K562 (cell line): ENCODE results near the gene ERGIC3. TPM values are rescaled to one million over a fixed set of nuclear protein-coding genes. Genes with fewer than 3 reads are reported as not detected.
"Not testable (repeated sequence)": the region's sequence is repeated elsewhere in the genome, so short reads cannot be mapped to it uniquely, and the experiment has no call there.

Experiments
- ATAC-seq: fragments of 200-7000 bp; cut with Tn5 transposase; 3 replicates; pipeline ENCODE4 v1.9.1; 2020; ENCODE audit warnings: moderate library complexity
- BruUV-seq: library from RNA; stranded (reverse); fragments of 400-500 nt; replicated peaks from 2 replicates; lab custom pipeline; 2021; lab: Mats Ljungman, UMichigan
- CTCF ChIA-PET: fragments of 300-600 bp; formaldehyde crosslinking; extraction: SDS; loops from one replicate; lab custom pipeline; 2021; ENCODE audit warnings: low intra/inter-chr PET ratio; lab: Yijun Ruan, JAX
- POLR2A ChIA-PET: fragments of 300-600, 350-650 bp; sonication (Branson Sonifier 250); formaldehyde crosslinking; extraction: SDS; loops from one replicate; lab custom pipeline; 2021; ENCODE audit warnings: antibody characterized with exemption, inconsistent platforms; lab: Yijun Ruan, JAX
- DNase-seq, 4 experiments: peaks; one replicate each; pipeline versions ENCODE4 v3.0.0 to v3.0.0-alpha.2; 2011 to 2018; ENCODE audit warnings: low spot score in 3 of 4, mixed read lengths in 3 of 4; ENCODE audit errors: extremely low read depth in 1 of 4
- FAIRE-seq: peaks from 2 replicates; lab custom pipeline; 2011; peaks lifted over from hg19 to GRCh38; lab: Jason Lieb, UNC
- H2AFZ ChIP-seq: 2 replicates; pipeline ENCODE4 v1.6.0; 2011; ENCODE audit warnings: low read depth, low read length, control low read depth, inconsistent platforms
- H3K27ac ChIP-seq: fragments of 200-600 bp; 3 replicates; pipeline ENCODE4 v1.8.0; 2011; ENCODE audit warnings: low read depth, mild to moderate bottlenecking, control low read depth, inconsistent platforms, low read length, moderate library complexity, mixed read lengths; ENCODE audit errors: extremely low read depth
- H3K27me3 ChIP-seq, 2 experiments: fragments of 300-600 bp in 1 of 2; 2 replicates in 1 of 2; 3 replicates in 1 of 2; pipeline versions ENCODE4 v1.6.0 to v1.8.0; 2011; ENCODE audit warnings: inconsistent platforms in 2 of 2, low read length in 2 of 2, mild to moderate bottlenecking in 1 of 2, mixed read lengths in 1 of 2, moderate library complexity in 1 of 2; ENCODE audit not compliant: control insufficient read depth in 2 of 2, insufficient read depth in 2 of 2
- H3K36me3 ChIP-seq: fragments of 300-600 bp; 3 replicates; pipeline ENCODE4 v1.8.0; 2011; ENCODE audit warnings: mild to moderate bottlenecking, low read length, inconsistent platforms; ENCODE audit not compliant: control insufficient read depth, insufficient read depth
- H3K4me1 ChIP-seq, 2 experiments: fragments of 200-600 bp in 1 of 2; replicated peaks in 1 of 2; 2 replicates in 1 of 2; 3 replicates in 1 of 2; pipeline versions ENCODE4 v1.5.1 to v1.8.0; 2011; ENCODE audit warnings: inconsistent platforms in 2 of 2, low read length in 2 of 2, mild to moderate bottlenecking in 1 of 2, mixed read lengths in 1 of 2, moderate library complexity in 1 of 2; ENCODE audit not compliant: control insufficient read depth in 2 of 2, insufficient read depth in 2 of 2
- H3K4me2 ChIP-seq: 2 replicates; pipeline ENCODE4 v1.6.1; 2011; ENCODE audit warnings: low read length, control low read depth, inconsistent platforms, mixed read lengths; ENCODE audit not compliant: insufficient read depth
- H3K4me3 ChIP-seq: fragments of 200-600 bp; sonication (generic), shearing (Covaris generic); 2 replicates; pipeline ENCODE4 v1.5.1; 2016; ENCODE audit warnings: control low read depth, inconsistent platforms
- H3K79me2 ChIP-seq: fragments of 200-600 bp; 3 replicates; pipeline ENCODE4 v1.8.0; 2011; ENCODE audit warnings: low read length, inconsistent platforms; ENCODE audit not compliant: control insufficient read depth, insufficient read depth
- H3K9ac ChIP-seq, 2 experiments: 2 replicates each; pipeline versions ENCODE4 v1.6.0 to v1.6.1; 2011; ENCODE audit warnings: low read depth in 2 of 2, low read length in 2 of 2, control low read depth in 1 of 2, inconsistent platforms in 1 of 2, mild to moderate bottlenecking in 1 of 2, mixed read lengths in 1 of 2; ENCODE audit not compliant: insufficient read depth in 1 of 2
- H3K9me1 ChIP-seq: one replicate; pipeline ENCODE4 v1.6.0; 2011; ENCODE audit warnings: inconsistent platforms, mild to moderate bottlenecking, low read length, moderate library complexity; ENCODE audit not compliant: control insufficient read depth, insufficient read depth
- H3K9me3 ChIP-seq: replicated peaks from 2 replicates; pipeline ENCODE4 v1.5.1; 2011; ENCODE audit warnings: low read depth, low read length, inconsistent platforms; ENCODE audit not compliant: control insufficient read depth, insufficient read depth
- H4K20me1 ChIP-seq: replicated peaks from 2 replicates; pipeline ENCODE4 v1.6.1; 2011; ENCODE audit warnings: low read length, inconsistent platforms, mixed read lengths; ENCODE audit not compliant: control insufficient read depth, insufficient read depth
- PRMT5 ChIP-seq: sonication (generic); formaldehyde crosslinking; IDR thresholded peaks from 2 replicates; pipeline ENCODE4 v1.5.0; 2020; ENCODE audit warnings: missing genetic modification reagents
- RBFOX2 ChIP-seq: fragments of 200-400 bp; formaldehyde crosslinking; IDR thresholded peaks from 2 replicates; pipeline ENCODE4 v1.6.1; 2017; ENCODE audit warnings: low read depth, mild to moderate bottlenecking, low read length, moderate library complexity
- WGBS: fragments of 100-300 bp; shearing (Covaris generic); methylation state at CpG from one replicate; pipeline ENCODE4 v1.1.6; 2016; ENCODE audit warnings: low coverage, mixed read lengths; ENCODE audit not compliant: insufficient coverage; ENCODE audit errors: missing lambda C conversion rate; 5-methylcytosine and 5-hydroxymethylcytosine counted together
- in situ Hi-C: fragments of 300-500 bp; cut with MboI; formaldehyde crosslinking; loops from 4 replicates; pipeline ENCODE4 v1.15.0; 2018; ENCODE audit warnings: inconsistent platforms, mixed read lengths
- intact Hi-C: fragments of 100-400 bp; cut with micrococcal nuclease; formaldehyde crosslinking; loops from 2 replicates; pipeline ENCODE4 v1.14.2; 2022
- polyA plus RNA-seq, 8 experiments: library from polyadenylated mRNA; depleted of rRNA in 4 of 8; stranded (reverse) in 5 of 8; unstranded in 3 of 8; fragments of >200 nt; fragmentation: Nextera tagmentation in 2 of 8; fragmentation: Illumina TruSeq in 1 of 8; extraction: Ambion mirVana in 2 of 8; extraction: Trizol in 1 of 8; gene quantifications; 2 replicates each; pipeline versions ENCODE4 v1.2.1 to v1.2.3, GENCODE V29; 2011 to 2014; ENCODE audit warnings: inconsistent platforms in 1 of 8, missing spikeins in 1 of 8
- total RNA-seq, 7 experiments: library from RNA; depleted of rRNA in 6 of 7; stranded (reverse); fragments of >200 nt in 6 of 7; fragmentation: Illumina TruSeq in 2 of 7; extraction: Trizol in 2 of 7; gene quantifications; 2 replicates each; pipeline versions ENCODE4 v1.2.1 to v1.2.3, GENCODE V29; 2011 to 2021; ENCODE audit warnings: low replicate concordance in 1 of 7

ERGIC3 gene
- total and polyA plus RNA-seq, 9 of the 15 experiments (the other 6 are each of a cell fraction or from before 2014, with no cell fraction given) = 121 to 278 (median 184) TPM

- intact Hi-C loops (no loop called here), in situ Hi-C loops (no loop called here)
- Histone ChIP-seq H3K27ac (no peak overlapping the region), H3K36me3 (peaks cover 54% of the 10 kb centered on the region), H3K4me1 (peaks cover 13% of the 10 kb centered on the region in 2 experiments; a peak in 3 of 5 replicates), H4K20me1 (no peaks in the 10 kb centered on the region; the same call in 1 of the 2 replicates), H3K27me3 (no peaks in the 10 kb centered on the region), H3K4me2 (no peak overlapping the region), H3K79me2 (peaks cover 12% of the 10 kb centered on the region), H3K9ac (no peak overlapping the region), H2AFZ (no peak overlapping the region), H3K4me3 (no peak overlapping the region), H3K9me1 (no peaks in the 10 kb centered on the region), H3K9me3 (no peaks in the 10 kb centered on the region)
- no peak for DNase-seq
- no TSS peak for BruUV-seq
- WGBS = 88% methylated on average over 15 of the region's 16 CpGs
- POLR2A ChIA-PET = no interaction called here
- no peak for FAIRE-seq
- ATAC-seq = no peak
- 0 out of 2 replicates have a peak, but pooled peaks have one; percentile 21 for TF ChIP-seq RBFOX2
- TF ChIP-seq PRMT5 (CRISPR knock-in tag) = no peak
- CTCF ChIA-PET = no interaction called here
Measured at GRCh38 chr20:35544436-35544835, 2.6 kb downstream of the ERGIC3 start.

GRCh38 chr20:35544941-35545340 is 3.1 kb downstream of the ERGIC3 start:
- BruUV-seq, FAIRE-seq, H3K4me3 ChIP-seq, H3K4me2 ChIP-seq, H4K20me1 ChIP-seq, H3K9ac ChIP-seq, in situ Hi-C loops, CTCF ChIA-PET, H2AFZ ChIP-seq, intact Hi-C loops, H3K9me1 ChIP-seq, ATAC-seq, H3K27me3 ChIP-seq, DNase-seq, H3K9me3 ChIP-seq, POLR2A ChIA-PET, H3K27ac ChIP-seq: not testable (repeated sequence)
- Histone ChIP-seq H3K36me3 (peaks cover 57% of the 10 kb centered on the region), H3K79me2 (peaks cover 12% of the 10 kb centered on the region), H3K4me1 (peaks cover 13% of the 10 kb centered on the region in 2 experiments; a peak in 3 of 5 replicates)
- 91% methylated on average over 7 of the region's 7 CpGs for WGBS
